ENCODE data around the gene SLC44A3. TPM values are rescaled to one million over a fixed set of nuclear protein-coding genes. Genes with fewer than 3 reads are reported as not detected.

Gene SLC44A3
- total and polyA plus RNA-seq, 11 donors, result 1.3 to 8.8 (median 5.8) TPM

DNA sequence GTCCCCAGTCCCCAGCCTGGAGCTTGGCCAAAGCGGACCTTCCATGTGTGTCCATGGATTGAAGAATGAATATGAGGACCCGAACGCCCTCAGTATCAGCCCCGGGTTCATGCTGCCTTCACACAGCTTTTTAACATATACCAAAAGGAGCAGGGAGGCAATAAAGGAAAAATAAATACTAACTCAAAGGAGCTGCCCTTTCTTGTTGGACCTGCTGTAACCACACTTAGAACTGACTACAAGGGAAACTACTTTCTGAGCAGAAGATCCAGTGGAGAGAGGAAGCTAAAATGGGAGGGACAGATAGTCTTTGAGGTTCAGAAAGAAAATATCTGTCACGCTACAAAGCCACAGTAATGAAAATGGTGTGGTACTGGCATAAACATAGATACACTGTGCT lies 58.2 kb downstream of the SLC44A3 start:
- Histone ChIP-seq H3K4me1 (peaks cover 0 to 10% (median 5%) of the 10 kb centered on the region in 12 donors), H3K27ac (no peak overlapping the region), H3K36me3 (no peaks in the 10 kb centered on the region), H3K9me3 (no peaks in the 10 kb centered on the region), H3K27me3 (no peaks in the 10 kb centered on the region), H3K4me3 (no peak overlapping the region)
- intact Hi-C loops (cut with DNase I), result loop anchor here in 1 of 10 donors (2.0 kb wide), 1 partner anchor 30 kb away; no protein-coding TSS in a partner anchor
- no peak for DNase-seq
- 93 to 98% (median 96%) methylated on average over 5 of the region's 5 CpGs for WGBS, 4 donors
- TF ChIP-seq, protein P1, sequence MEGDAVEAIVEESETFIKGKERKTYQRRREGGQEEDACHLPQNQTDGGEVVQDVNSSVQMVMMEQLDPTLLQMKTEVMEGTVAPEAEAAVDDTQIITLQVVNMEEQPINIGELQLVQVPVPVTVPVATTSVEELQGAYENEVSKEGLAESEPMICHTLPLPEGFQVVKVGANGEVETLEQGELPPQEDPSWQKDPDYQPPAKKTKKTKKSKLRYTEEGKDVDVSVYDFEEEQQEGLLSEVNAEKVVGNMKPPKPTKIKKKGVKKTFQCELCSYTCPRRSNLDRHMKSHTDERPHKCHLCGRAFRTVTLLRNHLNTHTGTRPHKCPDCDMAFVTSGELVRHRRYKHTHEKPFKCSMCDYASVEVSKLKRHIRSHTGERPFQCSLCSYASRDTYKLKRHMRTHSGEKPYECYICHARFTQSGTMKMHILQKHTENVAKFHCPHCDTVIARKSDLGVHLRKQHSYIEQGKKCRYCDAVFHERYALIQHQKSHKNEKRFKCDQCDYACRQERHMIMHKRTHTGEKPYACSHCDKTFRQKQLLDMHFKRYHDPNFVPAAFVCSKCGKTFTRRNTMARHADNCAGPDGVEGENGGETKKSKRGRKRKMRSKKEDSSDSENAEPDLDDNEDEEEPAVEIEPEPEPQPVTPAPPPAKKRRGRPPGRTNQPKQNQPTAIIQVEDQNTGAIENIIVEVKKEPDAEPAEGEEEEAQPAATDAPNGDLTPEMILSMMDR (IDR thresholded peaks at IDR 0.05), result no peak
- no peak for TF ChIP-seq POLR2A (IDR thresholded peaks at IDR 0.05)
- no peak for ATAC-seq

DNA sequence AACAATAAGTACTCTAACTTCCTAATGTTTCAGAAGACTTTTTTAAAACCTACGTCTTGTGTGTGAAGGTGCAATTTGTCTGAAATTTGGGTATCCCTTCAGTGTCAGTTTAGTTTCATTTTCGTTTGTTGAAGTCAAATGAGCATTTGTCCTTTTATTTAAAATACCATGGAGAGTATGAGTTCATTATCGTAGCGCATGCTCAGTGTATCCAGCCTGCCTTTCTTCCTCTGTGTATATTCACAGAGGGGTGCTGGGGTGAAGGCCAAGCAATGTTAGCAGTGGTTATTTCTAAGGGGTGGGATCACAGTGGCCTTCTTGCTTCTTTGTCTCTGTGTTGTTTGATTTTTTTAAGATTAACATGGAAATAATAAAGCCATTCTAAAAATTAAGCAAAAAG lies 63.5 kb downstream of the SLC44A3 start:
- intact Hi-C loops (cut with DNase I), result no loop called here
- Histone ChIP-seq H3K36me3 (peaks cover 0 to under 1% (median 0%) of the 10 kb centered on the region in 9 donors), H3K4me3 (peak overlapping the region in 8 of 12 donors; percentile 16 to 43 (median 26)), H3K27me3 (no peaks in the 10 kb centered on the region), H3K9me3 (no peaks in the 10 kb centered on the region), H3K27ac (peak overlapping the region in 7 of 12 donors; percentile 5 to 63 (median 14)), H3K4me1 (peaks cover 0 to 11% (median 7%) of the 10 kb centered on the region in 12 donors)
- DNase-seq, result no peak
- TF ChIP-seq, protein P1 (IDR thresholded peaks at IDR 0.05), result no peak
- TF ChIP-seq POLR2A (IDR thresholded peaks at IDR 0.05), result no peak
- peak in 3 of 4 donors; percentile 44 to 63 (median 63) for ATAC-seq
- 29 to 41% (median 37%) methylated on average over 4 of the region's 4 CpGs for WGBS, 4 donors

DNA sequence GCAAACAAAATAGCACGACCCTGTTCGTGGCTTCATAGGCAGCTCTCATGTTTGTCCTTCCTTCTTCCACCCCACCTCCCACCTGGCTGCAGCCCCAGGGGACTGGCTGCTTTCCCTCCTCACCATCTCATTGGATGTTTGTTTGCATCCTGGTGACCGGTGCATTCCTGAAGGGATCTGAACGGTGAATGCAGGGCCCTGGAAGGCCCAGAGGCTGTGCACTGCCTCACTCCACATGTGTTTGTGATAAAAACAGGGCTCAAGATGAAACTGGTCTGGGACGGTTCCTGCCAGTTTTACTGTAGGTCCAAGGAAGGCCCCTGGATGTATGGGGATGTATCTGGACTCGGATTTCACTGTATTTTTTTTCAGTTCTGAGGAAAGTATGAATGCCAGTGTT lies 63.9 kb downstream of the SLC44A3 start:
- no peaks in the 10 kb centered on the region for H3K9me3 ChIP-seq
- peak overlapping the region in 5 of 12 donors; percentile 13 to 63 (median 19) for H3K27ac ChIP-seq
- H3K36me3 ChIP-seq, result peaks cover 0 to 5% (median 0%) of the 10 kb centered on the region in 9 donors
- 37 to 50% (median 49%) methylated on average over 6 of the region's 6 CpGs for WGBS, 4 donors
- peak overlapping the region in 4 of 12 donors; percentile 16 to 43 (median 34) for H3K4me3 ChIP-seq
- ATAC-seq (peak in 2 of 4 donors; percentile 42 to 57), DNase-seq (no peak)
- TF ChIP-seq POLR2A (IDR thresholded peaks at IDR 0.05), result no peak
- TF ChIP-seq, protein P1 (IDR thresholded peaks at IDR 0.05), result no peak
- intact Hi-C loops (cut with DNase I), result no loop called here
- H3K27me3 ChIP-seq, result no peaks in the 10 kb centered on the region
- H3K4me1 ChIP-seq, result peaks cover 0 to 11% (median 7%) of the 10 kb centered on the region in 12 donors

DNA sequence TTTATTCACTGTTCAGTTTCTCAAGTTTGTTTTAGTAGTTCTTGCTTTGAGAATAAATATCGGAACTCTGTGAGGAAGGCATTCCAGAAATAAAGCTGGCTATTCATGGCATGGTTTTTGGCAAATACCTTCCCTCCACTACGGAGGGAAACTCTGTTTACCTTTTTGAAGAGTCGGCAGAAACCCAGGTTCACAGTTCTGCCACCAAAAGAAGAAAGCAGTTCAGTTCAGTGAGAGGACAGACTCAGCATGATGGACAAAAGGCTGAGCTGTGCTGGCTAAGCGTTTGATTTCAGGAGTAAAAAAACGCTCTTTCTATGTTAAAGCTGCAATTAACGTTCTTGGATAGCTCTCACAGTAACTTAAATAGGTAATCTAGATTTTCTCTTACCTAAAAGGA lies 64.3 kb downstream of the SLC44A3 start:
- peaks cover 0 to 11% (median 7%) of the 10 kb centered on the region in 12 donors for H3K4me1 ChIP-seq

More for the DNA sequence above, 64.3 kb downstream of the SLC44A3 start:
- Histone ChIP-seq H3K4me3 (no peak overlapping the region), H3K27me3 (no peaks in the 10 kb centered on the region), H3K36me3 (peaks cover 0 to 6% (median 0%) of the 10 kb centered on the region in 9 donors), H3K27ac (peak overlapping the region in 4 of 12 donors; percentile 13 to 63 (median 19)), H3K9me3 (no peaks in the 10 kb centered on the region)
- intact Hi-C loops (cut with DNase I), result no loop called here
- DNase-seq, result no peak
- 78 to 86% (median 81%) methylated on average over 6 of the region's 6 CpGs for WGBS, 4 donors
- no peak for ATAC-seq
- TF ChIP-seq, protein P1 (IDR thresholded peaks at IDR 0.05), result no peak
- no peak for TF ChIP-seq POLR2A (IDR thresholded peaks at IDR 0.05)

Data from heart left ventricle (tissue), 16 donors.